IMR-90 (cell line): ENCODE data around the gene PTCD1. TPM values are rescaled to one million over a fixed set of nuclear protein-coding genes. Genes with fewer than 3 reads are reported as not detected.

Experiments
- ATAC-seq: fragments of 200-7000 bp; cut with Tn5 transposase; 2 replicates; pipeline ENCODE4 v1.9.1; 2020; ENCODE audit warnings: low read depth, mild to moderate bottlenecking, moderate library complexity
- BruUV-seq: library from RNA; stranded (reverse); fragments of 400-500 nt; replicated peaks from 2 replicates; lab custom pipeline; 2021; lab: Mats Ljungman, UMichigan
- CTCF ChIA-PET: fragments of 300-600 bp; formaldehyde crosslinking; extraction: SDS; loops from one replicate; lab custom pipeline; 2021; ENCODE audit warnings: antibody characterized with exemption; lab: Yijun Ruan, JAX
- POLR2A ChIA-PET: fragments of 300-600 bp; sonication (Branson Sonifier 250); formaldehyde crosslinking; loops from one replicate; lab custom pipeline; 2022; ENCODE audit warnings: antibody characterized with exemption; ENCODE audit not compliant: unreplicated experiment; lab: Charles Lee
- DNase-seq: peaks from one replicate; pipeline ENCODE4 v3.0.0; 2013
- H2AFZ ChIP-seq: replicated peaks from 2 replicates; pipeline ENCODE3; 2013; ENCODE audit warnings: low read length, mild to moderate bottlenecking; ENCODE audit not compliant: poor library complexity
- H2AK5ac ChIP-seq: 2 replicates; pipeline ENCODE4 v1.6.1; 2013; ENCODE audit warnings: low read depth, low read length, inconsistent platforms
- H2AK9ac ChIP-seq: replicated peaks from 2 replicates; pipeline ENCODE3; 2013; ENCODE audit warnings: mild to moderate bottlenecking, low read depth, low read length, moderate library complexity; ENCODE audit not compliant: poor library complexity
- H2BK120ac ChIP-seq: 2 replicates; pipeline ENCODE4 v1.6.1; 2013; ENCODE audit warnings: low read depth, low read length, inconsistent platforms
- H2BK15ac ChIP-seq: 3 replicates; pipeline ENCODE4 v1.6.1; 2013; ENCODE audit warnings: low read depth, low read length, inconsistent platforms
- H2BK20ac ChIP-seq: 2 replicates; pipeline ENCODE4 v1.6.1; 2013; ENCODE audit warnings: low read depth, mild to moderate bottlenecking, inconsistent platforms, low read length, moderate library complexity
- H2BK5ac ChIP-seq: 2 replicates; pipeline ENCODE4 v1.6.1; 2013; ENCODE audit warnings: mild to moderate bottlenecking, low read depth, low read length, inconsistent platforms; ENCODE audit not compliant: poor library complexity, severe bottlenecking
- H3K14ac ChIP-seq: replicated peaks from 2 replicates; pipeline ENCODE4 v1.6.1; 2013; ENCODE audit warnings: low read depth, low read length, inconsistent platforms
- H3K18ac ChIP-seq: 2 replicates; pipeline ENCODE4 v1.6.1; 2013; ENCODE audit warnings: low read depth, low read length, control low read depth
- H3K23ac ChIP-seq: 2 replicates; pipeline ENCODE4 v1.6.1; 2013; ENCODE audit warnings: low read depth, low read length, inconsistent platforms
- H3K27ac ChIP-seq: 2 replicates; pipeline ENCODE4 v1.5.1; 2013; ENCODE audit warnings: mild to moderate bottlenecking, control low read depth, low read length; ENCODE audit not compliant: insufficient read depth
- H3K27me3 ChIP-seq: 2 replicates; pipeline ENCODE4 v1.6.1; 2013; ENCODE audit warnings: low read length; ENCODE audit not compliant: control insufficient read depth, insufficient read depth
- H3K36me3 ChIP-seq: 2 replicates; pipeline ENCODE4 v1.6.1; 2013; ENCODE audit warnings: low read length, mixed read lengths; ENCODE audit not compliant: control insufficient read depth, insufficient read depth
- H3K4ac ChIP-seq: 2 replicates; pipeline ENCODE4 v1.6.1; 2013; ENCODE audit warnings: low read depth, low read length, inconsistent platforms
- H3K4me1 ChIP-seq: 2 replicates; pipeline ENCODE4 v1.6.1; 2013; ENCODE audit warnings: low read length, mixed read lengths; ENCODE audit not compliant: control insufficient read depth, insufficient read depth
- H3K4me2 ChIP-seq: 2 replicates; pipeline ENCODE4 v1.6.1; 2013; ENCODE audit warnings: low read depth, mild to moderate bottlenecking, control low read depth, low read length, moderate library complexity
- H3K4me3 ChIP-seq: 2 replicates; pipeline ENCODE4 v1.5.1; 2013; ENCODE audit warnings: low read depth, mild to moderate bottlenecking, control low read depth, low read length, moderate library complexity; ENCODE audit not compliant: insufficient read depth
- H3K56ac ChIP-seq: 2 replicates; pipeline ENCODE4 v1.6.1; 2013; ENCODE audit warnings: low read length, inconsistent platforms; ENCODE audit not compliant: insufficient read depth; ENCODE audit errors: extremely low read depth
- H3K79me1 ChIP-seq, 2 experiments: 2 replicates each; pipeline ENCODE4 v1.6.1; 2013; ENCODE audit warnings: low read length in 2 of 2, inconsistent platforms in 1 of 2, low read depth in 1 of 2
- H3K9ac ChIP-seq: 2 replicates; pipeline ENCODE4 v1.6.1; 2013; ENCODE audit warnings: low read depth, low read length, control low read depth
- H3K9me1 ChIP-seq: 2 replicates; pipeline ENCODE4 v1.6.1; 2013; ENCODE audit warnings: low read length, inconsistent platforms; ENCODE audit not compliant: insufficient read depth
- H3K9me3 ChIP-seq: 2 replicates; pipeline ENCODE4 v1.6.1; 2013; ENCODE audit warnings: low read length; ENCODE audit not compliant: control insufficient read depth, insufficient read depth
- H4K20me1 ChIP-seq: 2 replicates; pipeline ENCODE4 v1.6.1; 2013; ENCODE audit warnings: low read length, inconsistent platforms; ENCODE audit not compliant: insufficient read depth
- H4K5ac ChIP-seq: 2 replicates; pipeline ENCODE4 v1.6.1; 2013; ENCODE audit warnings: mild to moderate bottlenecking, low read depth, low read length, control low read depth
- H4K8ac ChIP-seq, 2 experiments: 2 replicates each; pipeline ENCODE4 v1.6.1; 2013; ENCODE audit warnings: low read depth in 2 of 2, low read length in 2 of 2, control low read depth in 1 of 2, inconsistent platforms in 1 of 2
- H4K91ac ChIP-seq: 2 replicates; pipeline ENCODE4 v1.6.1; 2013; ENCODE audit warnings: low read depth, low read length, inconsistent platforms; ENCODE audit not compliant: insufficient read depth
- BHLHE40 ChIP-seq: fragments of 150-350 bp; IDR thresholded peaks from 2 replicates; pipeline ENCODE4 v1.6.1; 2016; ENCODE audit warnings: mild to moderate bottlenecking, low read depth, low read length
- CEBPB ChIP-seq: IDR thresholded peaks from 2 replicates; pipeline ENCODE4 v1.6.1; 2012; ENCODE audit warnings: low read depth, low read length, improper control_type of control experiment
- CHD1 ChIP-seq: IDR thresholded peaks from 2 replicates; pipeline ENCODE4 v1.6.1; 2012; ENCODE audit warnings: low read depth, low read length, improper control_type of control experiment
- CTCF ChIP-seq: conservative IDR thresholded peaks from 2 replicates; pipeline ENCODE4 v1.5.1; 2012; ENCODE audit warnings: mild to moderate bottlenecking, low read depth, low read length, improper control_type of control experiment
- ELK1 ChIP-seq: fragments of 150-350 bp; IDR thresholded peaks from 2 replicates; pipeline ENCODE4 v1.6.1; 2016; ENCODE audit warnings: low read depth, mild to moderate bottlenecking, low read length, moderate library complexity, borderline replicate concordance
- FOS ChIP-seq: fragments of 150-350 bp; IDR thresholded peaks from 2 replicates; pipeline ENCODE4 v1.6.1; 2016; ENCODE audit warnings: low read depth, low read length
- MAFK ChIP-seq: IDR thresholded peaks from 2 replicates; pipeline ENCODE4 v1.6.1; 2012; ENCODE audit warnings: low read depth, low read length, improper control_type of control experiment
- MAZ ChIP-seq: IDR thresholded peaks from 2 replicates; pipeline ENCODE4 v1.6.1; 2012; ENCODE audit warnings: low read depth, mild to moderate bottlenecking, low read length, improper control_type of control experiment, moderate library complexity, borderline replicate concordance
- MXI1 ChIP-seq: IDR thresholded peaks from 2 replicates; pipeline ENCODE4 v1.6.1; 2012; ENCODE audit warnings: low read depth, mild to moderate bottlenecking, low read length, moderate library complexity, borderline replicate concordance
- NFE2L2 ChIP-seq: fragments of 150-350 bp; IDR thresholded peaks from 2 replicates; pipeline ENCODE4 v1.6.1; 2016; ENCODE audit warnings: low read depth, mild to moderate bottlenecking, low read length
- POLR2A ChIP-seq: IDR thresholded peaks from 2 replicates; pipeline ENCODE4 v1.6.1; 2012; ENCODE audit warnings: mild to moderate bottlenecking, low read depth, low read length
- RAD21 ChIP-seq: IDR thresholded peaks from 2 replicates; pipeline ENCODE4 v1.6.1; 2012; ENCODE audit warnings: low read length, improper control_type of control experiment
- RCOR1 ChIP-seq: IDR thresholded peaks from 2 replicates; pipeline ENCODE4 v1.6.1; 2012; ENCODE audit warnings: mild to moderate bottlenecking, low read length, improper control_type of control experiment; ENCODE audit not compliant: insufficient replicate concordance
- RFX5 ChIP-seq: IDR thresholded peaks from 2 replicates; pipeline ENCODE4 v1.8.0; 2012; ENCODE audit warnings: low read depth, mild to moderate bottlenecking, low read length, moderate library complexity
- SMC3 ChIP-seq: fragments of 150-350 bp; IDR thresholded peaks from 2 replicates; pipeline ENCODE4 v1.6.1; 2016; ENCODE audit warnings: low read depth, mild to moderate bottlenecking, antibody characterized with exemption, low read length, moderate library complexity
- USF2 ChIP-seq: fragments of 150-350 bp; IDR thresholded peaks from 2 replicates; pipeline ENCODE4 v1.6.1; 2017; ENCODE audit warnings: mild to moderate bottlenecking, antibody characterized with exemption, low read length, low read depth
- WGBS, 2 experiments: methylation state at CpG; one replicate each; pipeline versions ENCODE4 v1.1.5 to v1.1.7; 2013; ENCODE audit warnings: missing lambda C conversion rate in 2 of 2; ENCODE audit not compliant: insufficient read length in 1 of 2; ENCODE audit errors: extremely low coverage in 2 of 2; 5-methylcytosine and 5-hydroxymethylcytosine counted together
- dilution Hi-C: fragments of 300-500 bp; cut with HindIII; formaldehyde crosslinking; loops from one replicate; pipeline ENCODE4 v1.14.3; 2018; ENCODE audit warnings: low sequenced_read_pairs; ENCODE audit not compliant: unreplicated experiment
- in situ Hi-C: fragments of 300-500 bp; cut with MboI; formaldehyde crosslinking; loops from 3 replicates; pipeline ENCODE4 v1.14.3; 2019; ENCODE audit warnings: low sequenced_read_pairs, inconsistent platforms, mixed read lengths
- intact Hi-C: fragments of 100-400 bp; cut with micrococcal nuclease; formaldehyde crosslinking; loops from 2 replicates; pipeline ENCODE4 v1.10.0; 2022
- polyA plus RNA-seq, 3 experiments: library from polyadenylated mRNA; depleted of rRNA; stranded (reverse); fragments of >200 nt; gene quantifications; 2 replicates each; pipeline ENCODE4 v1.2.3, GENCODE V29; 2012; ENCODE audit warnings: low replicate concordance in 1 of 3
- total RNA-seq: library from RNA; depleted of rRNA; stranded (reverse); fragments of >200 nt; gene quantifications from 2 replicates; pipeline ENCODE4 v1.2.3, GENCODE V29; 2012

Gene PTCD1
- total and polyA plus RNA-seq, 2 of the 4 experiments (the other 2 are of a cell fraction), result 2.2 to 4.0 TPM

GRCh38 chr7:99455874-99456273 lies 17.3 kb upstream of the PTCD1 start:
- CTCF ChIA-PET, result no interaction called here
- no peak overlapping the region for H3K27ac ChIP-seq
- in situ Hi-C loops (no loop called here), intact Hi-C loops (no loop called here), dilution Hi-C loops (no loop called here)
- no TSS peak for BruUV-seq
- no peak for ATAC-seq
- peaks cover 3% of the 10 kb centered on the region; the same call in 1 of the 2 replicates for H3K9me1 ChIP-seq
- H3K9me3 ChIP-seq, result no peaks in the 10 kb centered on the region
- WGBS, 2 experiments, result no CpG with 5 or more reads among the region's 9 CpGs
- no peak overlapping the region for H3K4ac ChIP-seq
- TF ChIP-seq POLR2A, result no peak
- TF ChIP-seq NFE2L2, result no peak
- no peak for TF ChIP-seq RFX5
- TF ChIP-seq CHD1, result no peak
- TF ChIP-seq CTCF, result no peak
- no peak for TF ChIP-seq CEBPB
- TF ChIP-seq SMC3, result no peak
- no peak for TF ChIP-seq MXI1
- no peak for TF ChIP-seq RCOR1
- no peak for TF ChIP-seq FOS
- no peak for TF ChIP-seq MAZ
- TF ChIP-seq ELK1, result no peak
- no peak for TF ChIP-seq BHLHE40
- no peak for TF ChIP-seq RAD21
- TF ChIP-seq USF2, result no peak
- no peak for TF ChIP-seq MAFK
- no peaks in the 10 kb centered on the region for H3K27me3 ChIP-seq
- H3K56ac ChIP-seq, result no peak overlapping the region
- H2AK9ac ChIP-seq, result no peak overlapping the region
- POLR2A ChIA-PET, result no interaction called here
- H3K79me1 ChIP-seq, result peaks cover 19 to 79% of the 10 kb centered on the region in 2 experiments
- no peak overlapping the region for H3K4me2 ChIP-seq
- H3K14ac ChIP-seq, result no peak overlapping the region
- no peak overlapping the region for H2AFZ ChIP-seq
- H4K5ac ChIP-seq, result no peak overlapping the region
- H4K8ac ChIP-seq, result no peak overlapping the region
- no peak overlapping the region for H2BK20ac ChIP-seq
- no peak for DNase-seq
- H4K20me1 ChIP-seq, result peaks cover 61% of the 10 kb centered on the region
- H3K36me3 ChIP-seq, result peaks cover 83% of the 10 kb centered on the region
- no peak overlapping the region for H3K23ac ChIP-seq
- H2BK5ac ChIP-seq, result no peak overlapping the region
- H4K91ac ChIP-seq, result no peak overlapping the region
- H3K4me3 ChIP-seq, result no peak overlapping the region
- H2BK120ac ChIP-seq, result no peak overlapping the region
- H3K4me1 ChIP-seq, result no peaks in the 10 kb centered on the region
- no peak overlapping the region for H3K18ac ChIP-seq
- H3K9ac ChIP-seq, result no peak overlapping the region
- H2AK5ac ChIP-seq, result no peak overlapping the region
- no peak overlapping the region for H2BK15ac ChIP-seq
